ENCODE results near the gene PSMG1.
"Not testable (repeated sequence)": the region's sequence is repeated elsewhere in the genome, so short reads cannot be mapped to it uniquely, and the experiment has no call there.

The PSMG1 gene

GRCh38 chr21:39156024-39156423, 27.2 kb downstream of the PSMG1 start:
- no peak for DNase-seq (ENCODE audit: low spot score)

GRCh38 chr21:39155578-39155977, 27.7 kb downstream of the PSMG1 start:
- no peak for DNase-seq (ENCODE audit: low spot score)

GRCh38 chr21:39153842-39154241, 29.4 kb downstream of the PSMG1 start:
- DNase-seq (ENCODE audit: low spot score) = no peak

- no peak for DNase-seq (ENCODE audit: low spot score)
Observed at GRCh38 chr21:39153373-39153772, 29.9 kb downstream of the PSMG1 start.

- DNase-seq (ENCODE audit: low spot score) = no peak
Observed at GRCh38 chr21:39152271-39152670, 31.0 kb downstream of the PSMG1 start.

- no peak for DNase-seq (ENCODE audit: low spot score)
Observed at GRCh38 chr21:39150877-39151276, 32.4 kb downstream of the PSMG1 start.

- DNase-seq (ENCODE audit: low spot score) = no peak
Observed at GRCh38 chr21:39150316-39150715, 32.9 kb downstream of the PSMG1 start.

GRCh38 chr21:39149882-39150281, 33.4 kb downstream of the PSMG1 start:
- no peak for DNase-seq (ENCODE audit: low spot score)

- no peak for DNase-seq (ENCODE audit: low spot score)
Observed at GRCh38 chr21:39148975-39149374, 34.3 kb downstream of the PSMG1 start.

- DNase-seq (ENCODE audit: low spot score) = no peak
Observed at GRCh38 chr21:39144191-39144590, 39.1 kb downstream of the PSMG1 start.

GRCh38 chr21:39142972-39143371, 40.3 kb downstream of the PSMG1 start:
- no peak for DNase-seq (ENCODE audit: low spot score)

GRCh38 chr21:39141502-39141901, 41.7 kb downstream of the PSMG1 start:
- DNase-seq (ENCODE audit: low spot score) = no peak

GRCh38 chr21:39137248-39138178, 45.7 kb downstream of the PSMG1 start:
- DNase-seq (ENCODE audit: low spot score) = no peak

GRCh38 chr21:39136711-39137110, 46.5 kb downstream of the PSMG1 start:
- no peak for DNase-seq (ENCODE audit: low spot score)

- DNase-seq (ENCODE audit: low spot score) = not testable (repeated sequence)
Observed at GRCh38 chr21:39136138-39136537, 47.1 kb downstream of the PSMG1 start.

- DNase-seq (ENCODE audit: low spot score) = no peak
Observed at GRCh38 chr21:39134288-39134810, 48.9 kb downstream of the PSMG1 start.

GRCh38 chr21:39132248-39132647, 51.0 kb downstream of the PSMG1 start:
- DNase-seq (ENCODE audit: low spot score) = no peak

GRCh38 chr21:39131791-39132190, 51.5 kb downstream of the PSMG1 start:
- no peak for DNase-seq (ENCODE audit: low spot score)

- no peak for DNase-seq (ENCODE audit: low spot score)
Observed at GRCh38 chr21:39127506-39127905, 55.7 kb downstream of the PSMG1 start.

GRCh38 chr21:39126486-39126806, 56.8 kb downstream of the PSMG1 start:
- DNase-seq (ENCODE audit: low spot score) = no peak

GRCh38 chr21:39125752-39126485, 57.3 kb downstream of the PSMG1 start:
- peak; percentile 22 for DNase-seq (ENCODE audit: low spot score)

Measured in cerebellar cortex (tissue), 1 donor.